PFSK-1 (cell line): ENCODE data around the gene SORBS2.

Experiments
- FOXP2 ChIP-seq: optimal IDR thresholded peaks from 2 replicates; pipeline ENCODE3; 2011; ENCODE audit warnings: borderline replicate concordance, control low read depth, inconsistent platforms; ENCODE audit not compliant: insufficient read depth; ENCODE audit errors: extremely low read length, extremely low read depth
- POLR2AphosphoS5 ChIP-seq: IDR thresholded peaks from 2 replicates; pipeline ENCODE4 v1.6.1; 2012; ENCODE audit warnings: low read depth, mild to moderate bottlenecking, control low read depth, low read length, moderate library complexity
- SIN3A ChIP-seq: IDR thresholded peaks from 2 replicates; pipeline ENCODE4 v1.6.1; 2012; ENCODE audit warnings: mild to moderate bottlenecking, low read length, moderate library complexity, borderline replicate concordance; ENCODE audit not compliant: insufficient read depth
- TAF1 ChIP-seq: IDR thresholded peaks from 2 replicates; pipeline ENCODE4 v1.6.1; 2012; ENCODE audit warnings: low read length, control low read depth, borderline replicate concordance; ENCODE audit not compliant: insufficient read depth
- TF ChIP-seq, protein P1 (sequence below), 2 experiments: IDR thresholded peaks; 2 replicates each; pipeline versions ENCODE4 v1.6.1 to v1.8.0; 2011 to 2012; ENCODE audit warnings: low read depth in 2 of 2, low read length in 2 of 2, control low read depth in 1 of 2, inconsistent platforms in 1 of 2, mild to moderate bottlenecking in 1 of 2, moderate library complexity in 1 of 2; ENCODE audit not compliant: insufficient read depth in 1 of 2

SORBS2 gene

DNA sequence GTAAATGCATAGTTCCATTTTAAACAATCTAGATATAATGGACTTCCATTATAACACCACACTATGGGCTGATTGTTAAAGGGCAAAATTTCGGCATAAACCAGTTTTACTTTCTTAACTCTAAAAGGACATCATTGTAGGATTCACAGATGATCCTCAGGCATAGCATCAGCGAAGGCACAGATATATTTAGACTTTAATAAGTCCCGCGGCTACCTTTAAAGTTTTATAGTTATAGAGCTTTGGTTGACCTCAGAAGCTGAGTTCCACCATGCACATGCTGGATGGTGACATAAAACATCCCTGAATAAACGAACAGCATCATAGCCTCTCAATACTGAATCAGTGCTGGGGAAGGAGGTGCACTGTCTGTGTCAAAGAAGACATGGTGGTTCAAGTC lies 151.7 kb downstream of the SORBS2 start:
- TF ChIP-seq, protein P1, sequence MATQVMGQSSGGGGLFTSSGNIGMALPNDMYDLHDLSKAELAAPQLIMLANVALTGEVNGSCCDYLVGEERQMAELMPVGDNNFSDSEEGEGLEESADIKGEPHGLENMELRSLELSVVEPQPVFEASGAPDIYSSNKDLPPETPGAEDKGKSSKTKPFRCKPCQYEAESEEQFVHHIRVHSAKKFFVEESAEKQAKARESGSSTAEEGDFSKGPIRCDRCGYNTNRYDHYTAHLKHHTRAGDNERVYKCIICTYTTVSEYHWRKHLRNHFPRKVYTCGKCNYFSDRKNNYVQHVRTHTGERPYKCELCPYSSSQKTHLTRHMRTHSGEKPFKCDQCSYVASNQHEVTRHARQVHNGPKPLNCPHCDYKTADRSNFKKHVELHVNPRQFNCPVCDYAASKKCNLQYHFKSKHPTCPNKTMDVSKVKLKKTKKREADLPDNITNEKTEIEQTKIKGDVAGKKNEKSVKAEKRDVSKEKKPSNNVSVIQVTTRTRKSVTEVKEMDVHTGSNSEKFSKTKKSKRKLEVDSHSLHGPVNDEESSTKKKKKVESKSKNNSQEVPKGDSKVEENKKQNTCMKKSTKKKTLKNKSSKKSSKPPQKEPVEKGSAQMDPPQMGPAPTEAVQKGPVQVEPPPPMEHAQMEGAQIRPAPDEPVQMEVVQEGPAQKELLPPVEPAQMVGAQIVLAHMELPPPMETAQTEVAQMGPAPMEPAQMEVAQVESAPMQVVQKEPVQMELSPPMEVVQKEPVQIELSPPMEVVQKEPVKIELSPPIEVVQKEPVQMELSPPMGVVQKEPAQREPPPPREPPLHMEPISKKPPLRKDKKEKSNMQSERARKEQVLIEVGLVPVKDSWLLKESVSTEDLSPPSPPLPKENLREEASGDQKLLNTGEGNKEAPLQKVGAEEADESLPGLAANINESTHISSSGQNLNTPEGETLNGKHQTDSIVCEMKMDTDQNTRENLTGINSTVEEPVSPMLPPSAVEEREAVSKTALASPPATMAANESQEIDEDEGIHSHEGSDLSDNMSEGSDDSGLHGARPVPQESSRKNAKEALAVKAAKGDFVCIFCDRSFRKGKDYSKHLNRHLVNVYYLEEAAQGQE (IDR thresholded peaks at IDR 0.05; ENCODE audit: insufficient read depth in 1 of 2, low read depth in 2 of 2, low read length in 2 of 2): no peak
- TF ChIP-seq TAF1: no peak

- TF ChIP-seq POLR2AphosphoS5 (no peak), TAF1 (no peak), SIN3A (no peak), FOXP2 (no peak)
- TF ChIP-seq, protein P1 (IDR thresholded peaks at IDR 0.05; ENCODE audit: insufficient read depth in 1 of 2, low read depth in 2 of 2, low read length in 2 of 2): no peak
Observed at GRCh38 chr4:185657699-185658098, 154.3 kb downstream of the SORBS2 start.

DNA sequence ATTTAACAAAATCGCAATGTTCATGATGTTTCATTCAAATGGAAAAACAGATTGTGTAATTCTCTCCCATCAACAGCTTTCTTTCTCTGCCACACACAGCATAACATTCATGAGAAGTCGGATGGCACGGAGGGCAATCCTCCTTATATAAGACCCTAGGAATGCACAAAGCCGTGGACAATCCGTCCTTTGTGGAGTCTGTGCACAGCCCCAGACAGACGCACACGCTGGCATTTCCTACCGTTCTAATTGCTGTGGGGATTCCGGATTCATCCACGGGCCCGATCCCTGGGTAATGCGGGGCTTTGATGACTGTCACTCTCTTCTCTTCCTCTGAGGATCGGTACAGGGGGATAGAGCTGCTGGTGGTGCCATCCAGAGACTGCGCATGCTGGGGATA lies 154.8 kb downstream of the SORBS2 start:
- no peak for TF ChIP-seq FOXP2
- TF ChIP-seq, protein P1 (IDR thresholded peaks at IDR 0.05; ENCODE audit: insufficient read depth in 1 of 2, low read depth in 2 of 2, low read length in 2 of 2): no peak
- TF ChIP-seq POLR2AphosphoS5: no peak
- TF ChIP-seq TAF1: no peak
- no peak for TF ChIP-seq SIN3A

DNA sequence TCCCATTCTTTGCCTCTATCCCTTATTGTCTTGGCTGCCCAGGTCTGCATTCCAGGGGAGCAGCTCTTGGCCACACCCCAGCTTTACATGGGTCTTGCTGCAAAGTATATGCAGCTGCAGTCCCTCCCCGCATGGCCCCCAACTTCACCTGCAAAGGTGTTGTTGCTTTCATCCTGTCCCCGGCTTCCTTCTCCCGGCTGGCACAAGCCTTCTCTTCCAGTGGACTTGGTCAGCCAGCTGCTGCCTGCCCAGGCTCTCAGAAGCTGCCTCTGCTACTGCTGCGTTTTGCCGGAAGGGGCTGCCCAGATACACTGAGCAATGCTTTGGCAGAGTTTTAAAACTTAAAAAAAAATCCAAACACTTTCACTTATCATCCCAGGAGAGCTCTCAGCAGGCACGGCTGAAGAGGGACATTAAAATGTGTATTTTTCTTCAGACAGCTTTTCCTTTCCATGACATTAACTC lies 155.5 kb downstream of the SORBS2 start:
- TF ChIP-seq SIN3A (no peak), POLR2AphosphoS5 (no peak), FOXP2 (no peak), TAF1 (no peak)
- TF ChIP-seq, protein P1 (IDR thresholded peaks at IDR 0.05; ENCODE audit: insufficient read depth in 1 of 2, low read depth in 2 of 2, low read length in 2 of 2): no peak

- TF ChIP-seq TAF1: no peak
- TF ChIP-seq FOXP2: no peak
- TF ChIP-seq, protein P1 (IDR thresholded peaks at IDR 0.05; ENCODE audit: insufficient read depth in 1 of 2, low read depth in 2 of 2, low read length in 2 of 2): no peak
Observed at GRCh38 chr4:185654965-185655554, 156.9 kb downstream of the SORBS2 start.
